Stimulated activated CD8-positive, alpha-beta memory T cell treated with anti-CD3 and anti-CD28 coated beads, Interleukin-12 subunit alpha, Interleukin-12 subunit beta, amount 100 ng/mL, for 24 hours (primary cell): ENCODE data around the gene BTG1.
"Not testable (repeated sequence)": the region's sequence is repeated elsewhere in the genome, so short reads cannot be mapped to it uniquely, and the experiment has no call there.

Experiments used
- DNase-seq: peaks from one replicate; pipeline ENCODE4 v3.0.0-alpha.2; 2020; ENCODE audit errors: extremely low read depth

BTG1 gene

GRCh38 chr12:92149563-92149962 is 3.9 kb upstream of the BTG1 start:
- no peak for DNase-seq

- DNase-seq, result no peak
Measured at GRCh38 chr12:92147491-92147890, 1.8 kb upstream of the BTG1 start.

GRCh38 chr12:92146497-92147224 is 1.0 kb upstream of the BTG1 start:
- no peak for DNase-seq

GRCh38 chr12:92145481-92145730 is 240 bp downstream of the BTG1 start:
- peak; percentile 28 for DNase-seq

- DNase-seq, result peak; percentile 25
Measured at GRCh38 chr12:92144631-92145480, 790 bp downstream of the BTG1 start.

- peak; percentile 15 for DNase-seq
Measured at GRCh38 chr12:92143686-92144630, 1.7 kb downstream of the BTG1 start.

- no peak for DNase-seq
Measured at GRCh38 chr12:92143258-92143657, 2.4 kb downstream of the BTG1 start.

GRCh38 chr12:92142251-92142926 is 3.3 kb downstream of the BTG1 start:
- DNase-seq, result no peak

- DNase-seq, result no peak
Measured at GRCh38 chr12:92141591-92142121, 4.0 kb downstream of the BTG1 start.

- no peak for DNase-seq
Measured at GRCh38 chr12:92140896-92141536, 4.6 kb downstream of the BTG1 start.

- DNase-seq, result no peak
Measured at GRCh38 chr12:92140156-92140555, 5.5 kb downstream of the BTG1 start.

- no peak for DNase-seq
Measured at GRCh38 chr12:92139634-92140150, 6.0 kb downstream of the BTG1 start.

GRCh38 chr12:92138626-92139025 is 7.0 kb downstream of the BTG1 start:
- no peak for DNase-seq

- no peak for DNase-seq
Measured at GRCh38 chr12:92138144-92138543, 7.5 kb downstream of the BTG1 start.

GRCh38 chr12:92136965-92137721 is 8.5 kb downstream of the BTG1 start:
- no peak for DNase-seq

GRCh38 chr12:92136026-92136730 is 9.5 kb downstream of the BTG1 start:
- no peak for DNase-seq

GRCh38 chr12:92135541-92135940 is 10.1 kb downstream of the BTG1 start:
- not testable (repeated sequence) for DNase-seq

- no peak for DNase-seq
Measured at GRCh38 chr12:92134638-92135274, 10.9 kb downstream of the BTG1 start.
